DND-41 (cell line): Measurements from ENCODE around the gene SALL1.

Source experiments
- ATAC-seq: fragments of 200-7000 bp; cut with Tn5 transposase; 3 replicates; pipeline ENCODE4 v1.9.1; 2021; ENCODE audit warnings: low read depth; ENCODE audit not compliant: insufficient read depth
- DNase-seq: peaks from one replicate; pipeline ENCODE4 v3.0.0-alpha.2; 2020
- H2AFZ ChIP-seq: 2 replicates; pipeline ENCODE4 v1.6.0; 2012; ENCODE audit warnings: low read depth, low read length
- H3K27ac ChIP-seq: 2 replicates; pipeline ENCODE4 v1.5.1; 2012; ENCODE audit warnings: low read length, inconsistent platforms
- H3K27me3 ChIP-seq: fragments of 200-600 bp; sonication (generic); 2 replicates; pipeline ENCODE4 v1.6.0; 2012; ENCODE audit warnings: low read length, mild to moderate bottlenecking, inconsistent platforms; ENCODE audit not compliant: insufficient read depth, poor library complexity
- H3K36me3 ChIP-seq: 2 replicates; pipeline ENCODE4 v1.5.1; 2012; ENCODE audit warnings: low read length, inconsistent platforms; ENCODE audit not compliant: insufficient read depth
- H3K4me1 ChIP-seq: 2 replicates; pipeline ENCODE4 v1.5.1; 2012; ENCODE audit warnings: mild to moderate bottlenecking, low read length; ENCODE audit not compliant: insufficient read depth
- H3K4me2 ChIP-seq: 2 replicates; pipeline ENCODE4 v1.6.0; 2012; ENCODE audit warnings: mild to moderate bottlenecking, moderate library complexity, low read length, inconsistent platforms; ENCODE audit not compliant: insufficient read depth
- H3K4me3 ChIP-seq, 2 experiments: fragments of 200-600 bp in 1 of 2; shearing (Covaris generic) in 1 of 2; 2 replicates each; pipeline ENCODE4 v1.5.1; 2012 to 2016; ENCODE audit warnings: inconsistent platforms in 2 of 2, low read length in 2 of 2, mild to moderate bottlenecking in 2 of 2, low read depth in 1 of 2, moderate library complexity in 1 of 2
- H3K79me2 ChIP-seq: 2 replicates; pipeline ENCODE4 v1.6.0; 2012; ENCODE audit warnings: low read length, inconsistent platforms; ENCODE audit not compliant: insufficient read depth
- H3K9ac ChIP-seq: 2 replicates; pipeline ENCODE4 v1.6.0; 2012; ENCODE audit warnings: low read depth, mild to moderate bottlenecking, inconsistent platforms, low read length, moderate library complexity
- H3K9me3 ChIP-seq: 2 replicates; pipeline ENCODE4 v1.5.1; 2012; ENCODE audit warnings: low read length, moderate library complexity, mild to moderate bottlenecking, inconsistent platforms; ENCODE audit not compliant: insufficient read depth, severe bottlenecking
- H4K20me1 ChIP-seq: 2 replicates; pipeline ENCODE4 v1.6.0; 2012; ENCODE audit warnings: low read length; ENCODE audit not compliant: insufficient read depth
- EZH2 ChIP-seq: IDR thresholded peaks from 3 replicates; pipeline ENCODE4 v1.6.1; 2012; ENCODE audit warnings: borderline replicate concordance, low read depth, mild to moderate bottlenecking, moderate library complexity, low read length, inconsistent platforms; ENCODE audit not compliant: severe bottlenecking
- TF ChIP-seq, protein P1 (sequence below): IDR thresholded peaks from 2 replicates; pipeline ENCODE4 v1.5.1; 2012; ENCODE audit warnings: borderline replicate concordance, low read length, moderate library complexity, mild to moderate bottlenecking; ENCODE audit not compliant: poor library complexity, severe bottlenecking; ENCODE audit errors: extremely low read depth

SALL1 gene

DNA sequence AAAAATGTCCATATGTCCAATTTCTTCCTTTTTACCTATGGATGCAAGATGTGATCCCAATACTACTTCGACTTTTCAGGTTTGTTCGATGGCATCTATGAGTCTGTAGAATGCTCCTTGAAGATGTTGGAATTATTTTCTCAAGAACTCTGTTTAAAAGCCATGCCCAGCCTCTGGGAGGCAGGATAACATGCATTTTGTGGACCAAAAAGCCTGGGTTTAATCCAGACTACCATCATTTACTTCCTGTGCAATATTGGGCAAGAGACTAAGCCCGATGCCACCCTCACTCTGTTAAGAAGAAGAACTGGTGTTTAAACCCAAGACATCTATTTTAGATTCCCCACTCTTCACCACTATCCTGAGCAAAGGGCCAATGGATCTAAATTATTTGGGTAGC is 42.8 kb upstream of the SALL1 start:
- Histone ChIP-seq H3K36me3 (no peaks in the 10 kb centered on the region), H3K27ac (no peak overlapping the region), H3K4me2 (no peak overlapping the region), H3K4me3 (no peak overlapping the region), H3K4me1 (no peaks in the 10 kb centered on the region), H3K9ac (no peak overlapping the region), H2AFZ (no peak overlapping the region), H3K79me2 (no peaks in the 10 kb centered on the region), H4K20me1 (no peaks in the 10 kb centered on the region), H3K9me3 (no peaks in the 10 kb centered on the region), H3K27me3 (peaks cover 3% of the 10 kb centered on the region)
- no peak for ATAC-seq
- DNase-seq = no peak
- TF ChIP-seq, protein P1, sequence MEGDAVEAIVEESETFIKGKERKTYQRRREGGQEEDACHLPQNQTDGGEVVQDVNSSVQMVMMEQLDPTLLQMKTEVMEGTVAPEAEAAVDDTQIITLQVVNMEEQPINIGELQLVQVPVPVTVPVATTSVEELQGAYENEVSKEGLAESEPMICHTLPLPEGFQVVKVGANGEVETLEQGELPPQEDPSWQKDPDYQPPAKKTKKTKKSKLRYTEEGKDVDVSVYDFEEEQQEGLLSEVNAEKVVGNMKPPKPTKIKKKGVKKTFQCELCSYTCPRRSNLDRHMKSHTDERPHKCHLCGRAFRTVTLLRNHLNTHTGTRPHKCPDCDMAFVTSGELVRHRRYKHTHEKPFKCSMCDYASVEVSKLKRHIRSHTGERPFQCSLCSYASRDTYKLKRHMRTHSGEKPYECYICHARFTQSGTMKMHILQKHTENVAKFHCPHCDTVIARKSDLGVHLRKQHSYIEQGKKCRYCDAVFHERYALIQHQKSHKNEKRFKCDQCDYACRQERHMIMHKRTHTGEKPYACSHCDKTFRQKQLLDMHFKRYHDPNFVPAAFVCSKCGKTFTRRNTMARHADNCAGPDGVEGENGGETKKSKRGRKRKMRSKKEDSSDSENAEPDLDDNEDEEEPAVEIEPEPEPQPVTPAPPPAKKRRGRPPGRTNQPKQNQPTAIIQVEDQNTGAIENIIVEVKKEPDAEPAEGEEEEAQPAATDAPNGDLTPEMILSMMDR = no peak
- no peak for TF ChIP-seq EZH2

DNA sequence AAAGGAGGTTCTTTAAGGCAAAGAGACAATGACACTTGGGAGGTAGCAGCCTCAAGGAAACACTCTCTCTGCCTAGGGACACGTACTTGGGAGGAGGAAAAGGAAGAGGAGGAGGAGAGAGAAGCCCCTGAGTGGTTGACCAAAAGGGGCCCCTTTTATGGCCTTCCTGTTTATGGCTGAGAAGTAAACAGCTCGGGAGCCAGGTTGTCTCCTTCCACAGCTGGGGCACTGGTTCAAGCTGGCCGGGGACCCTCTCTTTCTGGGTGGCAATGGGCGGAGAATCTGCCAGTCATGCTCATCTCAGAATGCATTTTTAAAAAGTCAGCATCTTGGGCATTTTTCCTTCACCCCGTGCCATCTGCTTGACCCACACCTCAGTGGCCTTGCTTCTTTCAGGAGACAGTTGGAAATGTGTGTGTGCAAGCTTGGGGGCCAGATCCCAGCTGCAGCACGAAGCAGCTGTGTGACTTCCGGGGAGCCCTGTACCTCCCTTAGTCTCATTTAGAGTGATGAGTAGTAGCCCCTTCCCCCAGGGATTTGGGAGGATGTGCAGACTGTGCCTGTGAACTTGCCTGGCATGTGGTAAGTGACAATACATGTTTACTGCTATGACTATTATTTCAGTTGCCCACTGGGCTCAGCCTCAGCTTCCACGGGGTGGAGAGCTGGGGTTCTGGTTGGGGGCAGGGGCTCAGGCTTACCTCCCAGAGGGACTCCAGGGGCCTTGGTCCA is 33.8 kb upstream of the SALL1 start:
- Histone ChIP-seq H3K4me1 (peaks cover 40% of the 10 kb centered on the region), H3K4me2 (peak overlapping the region; percentile 38), H4K20me1 (no peaks in the 10 kb centered on the region), H3K4me3 (no peak overlapping the region), H3K27ac (peak overlapping the region; percentile 76), H3K36me3 (no peaks in the 10 kb centered on the region), H3K9ac (peak overlapping the region; percentile 37), H3K9me3 (no peaks in the 10 kb centered on the region), H3K79me2 (no peaks in the 10 kb centered on the region), H2AFZ (0 out of 2 replicates have a peak overlapping the region, but pooled peaks have one; percentile 8), H3K27me3 (no peaks in the 10 kb centered on the region)
- DNase-seq (peak; percentile 65), ATAC-seq (peak; percentile 87)
- no peak for TF ChIP-seq EZH2
- TF ChIP-seq, protein P1 = no peak

DNA sequence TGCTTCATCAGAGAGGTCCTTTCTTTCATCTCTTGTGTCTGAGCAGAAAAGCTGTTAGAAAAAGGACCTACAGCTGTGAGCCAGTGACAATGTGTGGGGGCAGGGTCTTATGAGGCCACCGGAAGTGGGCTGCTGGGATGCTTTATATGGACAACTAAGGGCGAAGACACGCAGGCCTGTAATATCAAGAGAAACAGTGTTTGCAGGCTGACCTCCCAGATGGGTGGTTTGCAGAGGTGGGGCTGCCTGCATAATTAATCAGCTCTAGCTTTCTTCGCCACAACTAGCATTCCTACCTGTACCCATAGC is 30.4 kb upstream of the SALL1 start:
- no peaks in the 10 kb centered on the region for H3K36me3 ChIP-seq
- H3K4me3 ChIP-seq = no peak overlapping the region
- peak; percentile 46; the same call in 2 of the 3 replicates for ATAC-seq
- H3K4me1 ChIP-seq = peaks cover 40% of the 10 kb centered on the region
- peak; percentile 41 for DNase-seq
- no peak overlapping the region for H3K4me2 ChIP-seq
- no peak overlapping the region for H2AFZ ChIP-seq
- no peak overlapping the region for H3K9ac ChIP-seq
- TF ChIP-seq, protein P1 = no peak
- TF ChIP-seq EZH2 = no peak
- H4K20me1 ChIP-seq = no peaks in the 10 kb centered on the region
- no peaks in the 10 kb centered on the region for H3K27me3 ChIP-seq
- H3K9me3 ChIP-seq = no peaks in the 10 kb centered on the region
- H3K27ac ChIP-seq = peak overlapping the region; percentile 55
- H3K79me2 ChIP-seq = no peaks in the 10 kb centered on the region
